Bronchial epithelial cell (primary cell): ENCODE results near the gene SERPINE1. TPM values are rescaled to one million over a fixed set of nuclear protein-coding genes. Genes with fewer than 3 reads are reported as not detected.
"Not testable (repeated sequence)": the region's sequence is repeated elsewhere in the genome, so short reads cannot be mapped to it uniquely, and the experiment has no call there.

Experiments
- DNase-seq: peaks from one replicate; pipeline ENCODE4 v3.0.0-alpha.2; 2010; ENCODE audit warnings: low read depth
- FAIRE-seq: peaks from 2 replicates; lab custom pipeline; 2011; peaks lifted over from hg19 to GRCh38; lab: Jason Lieb, UNC
- H3K27me3 ChIP-seq: 2 replicates; pipeline ENCODE4 v1.5.1; 2011; ENCODE audit warnings: low read length; ENCODE audit not compliant: control insufficient read depth, insufficient read depth
- H3K36me3 ChIP-seq: 2 replicates; pipeline ENCODE4 v1.5.1; 2011; ENCODE audit warnings: low read length; ENCODE audit not compliant: control insufficient read depth, insufficient read depth
- H3K4me3 ChIP-seq: 2 replicates; pipeline ENCODE4 v1.5.1; 2011; ENCODE audit warnings: mild to moderate bottlenecking, low read depth, low read length, control low read depth
- total RNA-seq: library from RNA; depleted of rRNA; stranded (reverse); fragments of >200 nt; gene quantifications from 2 replicates; pipeline ENCODE4 v1.2.1, GENCODE V29; 2014
- TF ChIP-seq, protein P1 (sequence below): IDR thresholded peaks from 2 replicates; pipeline ENCODE4 v1.5.1; 2011; ENCODE audit warnings: mild to moderate bottlenecking, moderate library complexity, low read length, control low read depth, inconsistent platforms; ENCODE audit not compliant: insufficient read depth, severe bottlenecking

Gene SERPINE1
- total RNA-seq, 1 donor from 2014 or later: 54.2 TPM

DNA sequence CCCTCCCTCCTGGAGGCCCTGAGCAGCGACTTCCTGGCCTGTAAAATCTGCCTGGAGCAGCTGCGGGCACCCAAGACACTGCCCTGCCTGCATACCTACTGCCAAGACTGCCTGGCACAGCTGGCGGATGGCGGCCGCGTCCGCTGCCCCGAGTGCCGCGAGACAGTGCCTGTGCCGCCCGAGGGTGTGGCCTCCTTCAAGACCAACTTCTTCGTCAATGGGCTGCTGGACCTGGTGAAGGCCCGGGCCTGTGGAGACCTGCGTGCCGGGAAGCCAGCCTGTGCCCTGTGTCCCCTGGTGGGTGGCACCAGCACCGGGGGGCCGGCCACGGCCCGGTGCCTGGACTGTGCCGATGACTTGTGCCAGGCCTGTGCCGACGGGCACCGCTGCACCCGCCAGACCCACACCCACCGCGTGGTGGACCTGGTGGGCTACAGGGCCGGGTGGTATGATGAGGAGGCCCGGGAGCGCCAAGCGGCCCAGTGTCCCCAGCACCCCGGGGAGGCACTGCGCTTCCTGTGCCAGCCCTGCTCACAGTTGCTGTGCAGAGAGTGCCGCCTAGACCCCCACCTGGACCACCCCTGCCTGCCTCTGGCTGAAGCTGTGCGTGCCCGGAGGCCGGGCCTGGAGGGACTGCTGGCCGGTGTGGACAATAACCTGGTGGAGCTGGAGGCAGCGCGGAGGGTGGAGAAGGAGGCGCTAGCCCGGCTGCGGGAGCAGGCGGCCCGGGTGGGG is 39.4 kb upstream of the SERPINE1 start:
- Histone ChIP-seq H3K27me3 (no peaks in the 10 kb centered on the region), H3K4me3 (no peak overlapping the region), H3K36me3 (peaks cover 29% of the 10 kb centered on the region)
- FAIRE-seq (no peak), DNase-seq (no peak)
- TF ChIP-seq, protein P1, sequence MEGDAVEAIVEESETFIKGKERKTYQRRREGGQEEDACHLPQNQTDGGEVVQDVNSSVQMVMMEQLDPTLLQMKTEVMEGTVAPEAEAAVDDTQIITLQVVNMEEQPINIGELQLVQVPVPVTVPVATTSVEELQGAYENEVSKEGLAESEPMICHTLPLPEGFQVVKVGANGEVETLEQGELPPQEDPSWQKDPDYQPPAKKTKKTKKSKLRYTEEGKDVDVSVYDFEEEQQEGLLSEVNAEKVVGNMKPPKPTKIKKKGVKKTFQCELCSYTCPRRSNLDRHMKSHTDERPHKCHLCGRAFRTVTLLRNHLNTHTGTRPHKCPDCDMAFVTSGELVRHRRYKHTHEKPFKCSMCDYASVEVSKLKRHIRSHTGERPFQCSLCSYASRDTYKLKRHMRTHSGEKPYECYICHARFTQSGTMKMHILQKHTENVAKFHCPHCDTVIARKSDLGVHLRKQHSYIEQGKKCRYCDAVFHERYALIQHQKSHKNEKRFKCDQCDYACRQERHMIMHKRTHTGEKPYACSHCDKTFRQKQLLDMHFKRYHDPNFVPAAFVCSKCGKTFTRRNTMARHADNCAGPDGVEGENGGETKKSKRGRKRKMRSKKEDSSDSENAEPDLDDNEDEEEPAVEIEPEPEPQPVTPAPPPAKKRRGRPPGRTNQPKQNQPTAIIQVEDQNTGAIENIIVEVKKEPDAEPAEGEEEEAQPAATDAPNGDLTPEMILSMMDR: no peak

DNA sequence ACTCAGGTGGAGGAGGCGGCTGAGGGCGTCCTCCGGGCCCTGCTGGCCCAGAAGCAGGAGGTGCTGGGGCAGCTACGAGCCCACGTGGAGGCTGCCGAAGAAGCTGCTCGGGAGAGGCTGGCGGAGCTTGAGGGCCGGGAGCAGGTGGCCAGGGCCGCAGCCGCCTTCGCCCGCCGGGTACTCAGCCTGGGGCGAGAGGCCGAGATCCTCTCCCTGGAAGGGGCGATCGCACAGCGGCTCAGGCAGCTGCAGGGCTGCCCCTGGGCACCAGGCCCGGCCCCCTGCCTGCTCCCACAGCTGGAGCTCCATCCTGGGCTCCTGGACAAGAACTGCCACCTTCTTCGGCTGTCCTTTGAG is 38.9 kb upstream of the SERPINE1 start:
- Histone ChIP-seq H3K4me3 (no peak overlapping the region), H3K36me3 (peaks cover 29% of the 10 kb centered on the region), H3K27me3 (no peaks in the 10 kb centered on the region)
- TF ChIP-seq, protein P1: no peak
- DNase-seq (no peak), FAIRE-seq (no peak)

DNA sequence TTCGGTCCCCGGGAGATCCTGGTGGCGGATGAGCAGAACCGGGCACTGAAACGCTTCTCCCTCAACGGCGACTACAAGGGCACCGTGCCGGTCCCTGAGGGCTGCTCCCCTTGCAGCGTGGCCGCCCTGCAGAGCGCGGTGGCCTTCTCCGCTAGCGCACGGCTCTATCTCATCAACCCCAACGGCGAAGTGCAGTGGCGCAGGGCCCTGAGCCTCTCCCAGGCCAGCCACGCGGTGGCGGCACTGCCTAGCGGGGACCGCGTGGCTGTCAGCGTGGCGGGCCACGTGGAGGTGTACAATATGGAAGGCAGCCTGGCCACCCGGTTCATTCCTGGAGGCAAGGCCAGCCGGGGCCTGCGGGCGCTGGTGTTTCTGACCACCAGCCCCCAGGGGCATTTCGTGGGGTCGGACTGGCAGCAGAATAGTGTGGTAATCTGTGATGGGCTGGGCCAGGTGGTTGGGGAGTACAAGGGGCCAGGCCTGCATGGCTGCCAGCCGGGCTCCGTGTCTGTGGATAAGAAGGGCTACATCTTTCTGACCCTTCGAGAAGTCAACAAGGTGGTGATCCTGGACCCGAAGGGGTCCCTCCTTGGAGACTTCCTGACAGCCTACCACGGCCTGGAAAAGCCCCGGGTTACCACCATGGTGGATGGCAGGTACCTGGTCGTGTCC is 37.9 kb upstream of the SERPINE1 start:
- H3K27me3 ChIP-seq: no peaks in the 10 kb centered on the region
- FAIRE-seq: no peak
- TF ChIP-seq, protein P1: no peak
- H3K36me3 ChIP-seq: peaks cover 29% of the 10 kb centered on the region
- no peak for DNase-seq
- H3K4me3 ChIP-seq: no peak overlapping the region

DNA sequence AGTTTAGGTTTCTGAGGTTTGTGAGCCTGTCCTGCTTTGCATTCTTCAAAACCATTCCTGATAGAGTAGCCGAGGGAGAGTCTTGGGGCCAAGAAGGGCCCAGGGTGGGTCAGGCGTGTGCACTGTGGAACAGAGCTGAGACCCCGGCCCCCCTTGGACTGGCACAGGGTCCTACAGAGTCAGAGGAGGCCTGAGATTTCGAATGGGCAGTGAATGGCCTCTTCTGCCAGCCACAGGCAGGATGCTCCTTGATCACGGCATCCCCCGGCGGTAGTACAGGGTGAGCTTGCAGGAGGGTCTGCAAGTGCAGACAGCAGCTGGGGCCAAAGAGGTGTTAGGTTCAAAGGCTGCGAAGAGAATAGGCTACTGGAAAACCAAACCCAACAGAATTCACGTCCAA is 37.0 kb upstream of the SERPINE1 start:
- DNase-seq (no peak), FAIRE-seq (no peak)
- Histone ChIP-seq H3K27me3 (no peaks in the 10 kb centered on the region), H3K36me3 (peaks cover 29% of the 10 kb centered on the region), H3K4me3 (no peak overlapping the region)
- TF ChIP-seq, protein P1: no peak

DNA sequence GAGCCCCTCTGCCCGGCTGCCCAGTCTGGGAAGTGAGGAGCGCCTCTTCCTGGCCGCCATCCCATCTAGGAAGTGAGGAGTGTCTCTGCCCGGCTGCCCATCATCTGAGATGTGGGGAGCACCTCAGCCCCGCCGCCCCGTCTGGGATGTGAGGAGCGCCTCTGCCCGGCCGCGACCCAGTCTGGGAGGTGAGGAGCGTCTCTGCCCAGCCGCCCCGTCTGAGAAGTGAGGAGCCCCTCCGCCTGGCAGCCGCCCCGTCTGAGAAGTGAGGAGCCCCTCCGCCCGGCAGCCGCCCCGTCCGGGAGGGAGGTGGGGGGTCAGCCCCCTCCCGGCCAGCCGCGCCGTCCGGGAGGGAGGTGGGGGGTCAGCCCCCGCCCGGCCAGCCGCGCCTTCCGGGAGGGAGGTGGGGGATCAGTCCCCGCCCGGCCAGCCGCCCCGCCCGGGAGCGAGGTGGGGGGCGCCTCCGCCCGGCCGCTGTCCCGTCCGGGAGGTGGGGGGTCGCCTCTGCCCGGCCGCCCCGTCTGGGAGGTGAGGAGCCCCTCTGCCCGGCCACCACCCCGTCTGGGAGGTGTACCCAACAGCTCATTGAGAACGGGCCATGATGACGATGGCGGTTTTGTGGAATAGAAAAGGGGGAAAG is 34.5 kb upstream of the SERPINE1 start:
- H3K27me3 ChIP-seq, DNase-seq, FAIRE-seq, H3K4me3 ChIP-seq: not testable (repeated sequence)
- H3K36me3 ChIP-seq: peaks cover 21% of the 10 kb centered on the region

DNA sequence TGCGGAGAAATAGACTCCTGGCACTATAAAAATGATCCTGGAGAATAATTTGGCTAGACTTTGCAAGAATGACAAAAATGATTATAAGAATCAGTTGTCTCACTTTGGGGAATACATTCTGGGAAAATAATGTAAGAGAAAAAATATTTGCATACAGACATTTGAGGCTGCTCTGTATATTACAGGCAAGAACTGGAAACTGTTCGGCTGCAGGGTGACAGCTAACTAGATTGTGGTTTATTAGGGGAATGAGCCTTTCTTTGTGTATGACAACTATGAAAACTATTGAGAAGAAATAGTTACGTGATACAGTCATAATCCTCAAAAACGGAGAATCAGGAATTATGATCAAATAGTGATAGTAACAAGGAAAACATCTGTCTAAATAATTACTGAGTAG is 33.0 kb upstream of the SERPINE1 start:
- DNase-seq: peak; percentile 52

More for the DNA sequence above, 33.0 kb upstream of the SERPINE1 start:
- TF ChIP-seq, protein P1: no peak
- peaks cover 10% of the 10 kb centered on the region for H3K36me3 ChIP-seq
- no peak for FAIRE-seq
- H3K27me3 ChIP-seq: no peaks in the 10 kb centered on the region
- H3K4me3 ChIP-seq: no peak overlapping the region
